Stomach smooth muscle (tissue), 2 donors: ENCODE results near the gene ANXA2R.

Experiments used
- H3K27ac ChIP-seq: one replicate; pipeline ENCODE4 v1.7.0; 2013; ENCODE audit warnings: mild to moderate bottlenecking, low read length, inconsistent platforms
- H3K27me3 ChIP-seq, 2 donors: one replicate each; pipeline ENCODE4 v1.7.0; 2013; ENCODE audit warnings: low read length in 2 of 2; ENCODE audit not compliant: insufficient read depth in 2 of 2, control insufficient read depth in 1 of 2
- H3K36me3 ChIP-seq, 2 donors: one replicate each; pipeline ENCODE4 v1.7.0; 2013; ENCODE audit warnings: low read length in 2 of 2; ENCODE audit not compliant: control insufficient read depth in 2 of 2, insufficient read depth in 2 of 2
- H3K4me1 ChIP-seq: one replicate; pipeline ENCODE4 v1.7.0; 2013; ENCODE audit warnings: low read length; ENCODE audit not compliant: control insufficient read depth, insufficient read depth
- H3K4me3 ChIP-seq, 2 donors: one replicate each; pipeline ENCODE4 v1.7.0; 2013; ENCODE audit warnings: low read length in 2 of 2
- H3K9ac ChIP-seq, 2 donors: one replicate each; pipeline ENCODE4 v1.7.0; 2013; ENCODE audit warnings: low read length in 2 of 2, mild to moderate bottlenecking in 1 of 2
- H3K9me3 ChIP-seq, 2 donors: one replicate each; pipeline ENCODE4 v1.7.0; 2013; ENCODE audit warnings: low read length in 2 of 2; ENCODE audit not compliant: control insufficient read depth in 2 of 2
- donor health status: healthy.
- donor health status: Pancreatic carcinoma.

The ANXA2R gene

GRCh38 chr5:43014522-43014921 lies 25.6 kb downstream of the ANXA2R start:
- Histone ChIP-seq H3K9me3 (peaks cover 0 to 3% of the 10 kb centered on the region in 2 donors), H3K4me3 (no peak overlapping the region), H3K4me1 (peaks cover 3% of the 10 kb centered on the region), H3K9ac (no peak overlapping the region), H3K27ac (no peak overlapping the region), H3K27me3 (peaks cover 39% of the 10 kb centered on the region in 2 donors), H3K36me3 (no peaks in the 10 kb centered on the region)

- H3K27ac ChIP-seq = no peak overlapping the region
Observed at GRCh38 chr5:43010935-43011315, 29.2 kb downstream of the ANXA2R start.

GRCh38 chr5:43008363-43009153 lies 31.6 kb downstream of the ANXA2R start:
- Histone ChIP-seq H3K36me3 (no peaks in the 10 kb centered on the region), H3K9me3 (peaks cover 0 to 3% of the 10 kb centered on the region in 2 donors), H3K27ac (peak overlapping the region; percentile 49), H3K4me1 (peaks cover 5% of the 10 kb centered on the region), H3K4me3 (peak overlapping the region; percentile 27 to 63), H3K27me3 (peaks cover 53 to 61% of the 10 kb centered on the region in 2 donors), H3K9ac (peak overlapping the region in 1 of 2 donors; percentile 41)

More at GRCh38 chr5:43010935-43011315, 29.2 kb downstream of the ANXA2R start:
- H3K9me3 ChIP-seq = peaks cover 0 to 3% of the 10 kb centered on the region in 2 donors
- no peak overlapping the region for H3K9ac ChIP-seq
- H3K27me3 ChIP-seq = peaks cover 47 to 48% of the 10 kb centered on the region in 2 donors
- no peaks in the 10 kb centered on the region for H3K36me3 ChIP-seq
- no peak overlapping the region for H3K4me3 ChIP-seq
- H3K4me1 ChIP-seq = peaks cover 5% of the 10 kb centered on the region

GRCh38 chr5:43007911-43008362 lies 32.2 kb downstream of the ANXA2R start:
- Histone ChIP-seq H3K27me3 (peaks cover 54 to 61% of the 10 kb centered on the region in 2 donors), H3K9me3 (peaks cover 0 to 3% of the 10 kb centered on the region in 2 donors), H3K4me3 (peak overlapping the region; percentile 27 to 63), H3K4me1 (peaks cover 5% of the 10 kb centered on the region), H3K36me3 (no peaks in the 10 kb centered on the region), H3K9ac (peak overlapping the region in 1 of 2 donors; percentile 51), H3K27ac (peak overlapping the region; percentile 37)

GRCh38 chr5:43007246-43007910 lies 32.7 kb downstream of the ANXA2R start:
- Histone ChIP-seq H3K9ac (peak overlapping the region in 1 of 2 donors; percentile 51), H3K27ac (peak overlapping the region; percentile 37), H3K4me1 (peaks cover 5% of the 10 kb centered on the region), H3K27me3 (peaks cover 60 to 61% of the 10 kb centered on the region in 2 donors), H3K36me3 (no peaks in the 10 kb centered on the region), H3K9me3 (peaks cover 0 to 3% of the 10 kb centered on the region in 2 donors), H3K4me3 (peak overlapping the region; percentile 27 to 63)

GRCh38 chr5:43006424-43007202 lies 33.5 kb downstream of the ANXA2R start:
- Histone ChIP-seq H3K9ac (no peak overlapping the region), H3K4me1 (peaks cover 5% of the 10 kb centered on the region), H3K4me3 (peak overlapping the region in 1 of 2 donors; percentile 63), H3K27ac (no peak overlapping the region), H3K27me3 (peaks cover 61% of the 10 kb centered on the region in 2 donors), H3K9me3 (peaks cover 0 to 3% of the 10 kb centered on the region in 2 donors), H3K36me3 (no peaks in the 10 kb centered on the region)

GRCh38 chr5:43005031-43005430 lies 35.1 kb downstream of the ANXA2R start:
- Histone ChIP-seq H3K36me3 (no peaks in the 10 kb centered on the region), H3K4me3 (no peak overlapping the region), H3K4me1 (peaks cover 5% of the 10 kb centered on the region), H3K27ac (no peak overlapping the region), H3K27me3 (peaks cover 64 to 66% of the 10 kb centered on the region in 2 donors), H3K9ac (no peak overlapping the region), H3K9me3 (peaks cover 0 to 3% of the 10 kb centered on the region in 2 donors)

- Histone ChIP-seq H3K27ac (no peak overlapping the region), H3K9me3 (no peaks in the 10 kb centered on the region), H3K4me3 (no peak overlapping the region), H3K9ac (no peak overlapping the region), H3K4me1 (no peaks in the 10 kb centered on the region), H3K27me3 (peaks cover 47 to 61% of the 10 kb centered on the region in 2 donors), H3K36me3 (no peaks in the 10 kb centered on the region)
Observed at GRCh38 chr5:43001748-43002147, 38.4 kb downstream of the ANXA2R start.

- no peak overlapping the region for H3K9ac ChIP-seq
- H3K27me3 ChIP-seq = peaks cover 48 to 62% of the 10 kb centered on the region in 2 donors
- H3K27ac ChIP-seq = no peak overlapping the region
- H3K36me3 ChIP-seq = no peaks in the 10 kb centered on the region
- H3K9me3 ChIP-seq = no peaks in the 10 kb centered on the region
- H3K4me3 ChIP-seq = no peak overlapping the region
- H3K4me1 ChIP-seq = no peaks in the 10 kb centered on the region
Observed at GRCh38 chr5:43000914-43001313, 39.2 kb downstream of the ANXA2R start.

GRCh38 chr5:43000111-43000840 lies 39.8 kb downstream of the ANXA2R start:
- H3K4me3 ChIP-seq = peak overlapping the region in 1 of 2 donors; percentile 8
- no peaks in the 10 kb centered on the region for H3K9me3 ChIP-seq
- no peak overlapping the region for H3K9ac ChIP-seq
- H3K27ac ChIP-seq = no peak overlapping the region
- H3K4me1 ChIP-seq = no peaks in the 10 kb centered on the region
- peaks cover 50 to 63% of the 10 kb centered on the region in 2 donors for H3K27me3 ChIP-seq
- H3K36me3 ChIP-seq = no peaks in the 10 kb centered on the region
